ENCODE data around the gene LTB4R2.

Gene LTB4R2

DNA sequence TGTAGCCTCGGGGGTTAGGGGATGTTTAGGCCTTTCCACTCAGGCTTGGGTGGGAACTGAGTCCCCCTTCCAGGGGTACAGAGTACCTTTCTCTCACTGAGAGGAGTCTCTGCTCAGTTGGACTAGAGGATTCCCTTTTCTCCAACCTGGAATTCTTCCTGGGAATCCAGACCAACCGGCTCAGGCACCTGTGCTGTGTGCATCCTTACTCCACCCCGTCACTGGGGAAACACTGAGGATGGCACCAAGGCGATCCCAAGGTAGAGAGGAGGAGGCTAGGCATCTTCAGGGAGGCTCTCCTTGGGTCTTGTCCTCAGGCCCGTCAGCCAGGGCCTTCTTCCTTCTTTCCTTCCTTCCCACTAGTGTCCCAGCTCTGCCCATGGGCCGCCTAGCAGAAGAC is 46.1 kb upstream of the LTB4R2 start:
- no peak overlapping the region for H3K4me3 ChIP-seq (ENCODE audit: low read depth, low read length)
- no peak overlapping the region for H3K27ac ChIP-seq
- H3K36me3 ChIP-seq (replicated peaks): peaks cover 12% of the 10 kb centered on the region
- in situ Hi-C loops (cut with HindIII; ENCODE audit: low pct_ligation_motif_present, low sequenced_read_pairs): no loop called here
- no peaks in the 10 kb centered on the region for H3K27me3 ChIP-seq (replicated peaks)
- TF ChIP-seq CTCF (IDR thresholded peaks at IDR 0.05; ENCODE audit: low read depth, low read length, missing control alignments): no peak
- DNase-seq: no peak

DNA sequence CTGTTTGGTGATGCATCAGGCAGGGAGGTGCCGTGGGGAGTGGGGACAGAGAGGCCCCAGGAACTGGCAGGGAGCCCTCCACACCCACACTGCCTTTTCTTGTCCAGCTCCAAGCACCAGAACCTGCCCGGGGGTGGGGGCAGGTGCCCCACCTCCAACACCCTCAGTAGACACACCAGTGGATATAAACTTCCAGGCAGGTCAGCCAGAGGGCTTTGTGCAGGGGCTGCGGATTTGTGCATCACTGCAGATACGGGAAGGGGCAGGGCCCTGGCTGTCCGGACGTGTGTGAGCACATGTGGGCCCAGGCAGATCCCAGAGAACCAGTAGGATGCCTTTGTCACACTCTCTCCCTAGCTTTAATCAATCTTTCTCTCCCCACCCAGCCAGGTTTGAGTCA is 45.6 kb upstream of the LTB4R2 start:
- Histone ChIP-seq H3K27me3 (replicated peaks) (no peaks in the 10 kb centered on the region), H3K4me3 (ENCODE audit: low read depth, low read length) (no peak overlapping the region), H3K27ac (no peak overlapping the region), H3K36me3 (replicated peaks) (peaks cover 12% of the 10 kb centered on the region)
- in situ Hi-C loops (cut with HindIII; ENCODE audit: low pct_ligation_motif_present, low sequenced_read_pairs): no loop called here
- TF ChIP-seq CTCF (IDR thresholded peaks at IDR 0.05; ENCODE audit: low read depth, low read length, missing control alignments): no peak
- no peak for DNase-seq

DNA sequence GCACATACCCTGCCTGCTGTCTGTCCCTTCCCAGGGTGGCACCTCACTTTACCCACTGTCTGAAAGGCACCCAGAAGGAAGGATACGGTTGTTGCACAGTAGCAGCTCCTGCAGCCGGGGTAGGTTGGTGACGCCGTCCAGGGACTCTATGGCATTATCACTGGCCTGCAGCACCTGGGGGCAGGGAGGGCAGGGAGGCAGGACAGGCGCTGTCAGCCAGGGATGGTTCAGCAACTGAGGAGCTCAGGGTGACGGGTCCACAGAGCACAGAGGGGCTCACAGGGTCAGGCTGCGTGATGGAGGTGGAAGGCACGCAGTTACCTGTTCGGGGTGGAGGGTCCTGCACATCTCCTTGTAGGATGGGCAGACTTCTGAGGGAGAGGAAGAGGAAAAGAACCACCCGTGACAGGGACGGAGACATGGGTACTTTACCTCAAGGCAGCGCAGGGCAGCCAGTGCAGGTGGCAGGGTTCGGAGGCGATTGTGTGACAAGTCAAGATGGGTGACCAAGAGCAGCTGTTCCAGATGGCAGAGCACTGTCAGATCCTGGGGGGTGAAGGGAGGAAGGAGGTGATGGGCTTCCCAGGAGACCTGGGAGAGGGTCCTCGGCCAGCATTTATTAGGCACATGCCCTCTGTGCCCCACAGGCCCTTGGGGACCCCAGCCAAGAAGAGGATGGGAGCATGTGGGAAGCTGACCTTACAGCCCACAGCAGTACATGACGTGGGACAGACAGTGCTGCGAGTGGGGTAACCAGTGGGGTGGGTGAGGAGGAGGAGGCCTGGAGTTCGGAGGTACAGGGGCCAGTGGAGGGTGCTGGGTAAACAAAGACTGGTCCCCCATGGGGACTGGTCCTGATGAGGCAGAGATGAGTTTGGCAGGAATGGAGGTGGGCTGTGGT is 43.3 kb upstream of the LTB4R2 start:
- H3K4me3 ChIP-seq (ENCODE audit: low read depth, low read length): no peak overlapping the region
- in situ Hi-C loops (cut with HindIII; ENCODE audit: low pct_ligation_motif_present, low sequenced_read_pairs): no loop called here
- peaks cover 12% of the 10 kb centered on the region for H3K36me3 ChIP-seq (replicated peaks)
- no peak for DNase-seq
- no peaks in the 10 kb centered on the region for H3K27me3 ChIP-seq (replicated peaks)
- TF ChIP-seq CTCF (IDR thresholded peaks at IDR 0.05; ENCODE audit: low read depth, low read length, missing control alignments): no peak
- H3K27ac ChIP-seq: no peak overlapping the region

GRCh38 chr14:24267516-24267915 is 42.4 kb upstream of the LTB4R2 start:
- Histone ChIP-seq H3K36me3 (replicated peaks) (peaks cover 12% of the 10 kb centered on the region), H3K27ac (no peak overlapping the region), H3K27me3 (replicated peaks) (no peaks in the 10 kb centered on the region), H3K4me3 (ENCODE audit: low read depth, low read length) (no peak overlapping the region)
- no peak for TF ChIP-seq CTCF (IDR thresholded peaks at IDR 0.05; ENCODE audit: low read depth, low read length, missing control alignments)
- in situ Hi-C loops (cut with HindIII; ENCODE audit: low pct_ligation_motif_present, low sequenced_read_pairs): no loop called here
- no peak for DNase-seq

GRCh38 chr14:24268225-24268624 is 41.7 kb upstream of the LTB4R2 start:
- H3K36me3 ChIP-seq (replicated peaks): peaks cover 12% of the 10 kb centered on the region
- no peak for DNase-seq
- H3K27me3 ChIP-seq (replicated peaks): no peaks in the 10 kb centered on the region
- no peak for TF ChIP-seq CTCF (IDR thresholded peaks at IDR 0.05; ENCODE audit: low read depth, low read length, missing control alignments)
- H3K27ac ChIP-seq: no peak overlapping the region
- in situ Hi-C loops (cut with HindIII; ENCODE audit: low pct_ligation_motif_present, low sequenced_read_pairs): no loop called here
- no peak overlapping the region for H3K4me3 ChIP-seq (ENCODE audit: low read depth, low read length)

- H3K27me3 ChIP-seq (replicated peaks): no peaks in the 10 kb centered on the region
- no peak for DNase-seq
- no peak for TF ChIP-seq CTCF (IDR thresholded peaks at IDR 0.05; ENCODE audit: low read depth, low read length, missing control alignments)
- in situ Hi-C loops (cut with HindIII; ENCODE audit: low pct_ligation_motif_present, low sequenced_read_pairs): no loop called here
- H3K4me3 ChIP-seq (ENCODE audit: low read depth, low read length): no peak overlapping the region
- no peak overlapping the region for H3K27ac ChIP-seq
- H3K36me3 ChIP-seq (replicated peaks): peaks cover 12% of the 10 kb centered on the region
Measured at GRCh38 chr14:24269368-24269767, 40.6 kb upstream of the LTB4R2 start.
